ENCODE results near the gene SPOP. TPM values are rescaled to one million over a fixed set of nuclear protein-coding genes. Genes with fewer than 3 reads are reported as not detected.

Gene SPOP
- total and polyA plus RNA-seq, 9 of the 15 experiments (the other 6 are each of a cell fraction or from before 2014, with no cell fraction given) = 34.2 to 65.9 (median 39.7) TPM

DNA sequence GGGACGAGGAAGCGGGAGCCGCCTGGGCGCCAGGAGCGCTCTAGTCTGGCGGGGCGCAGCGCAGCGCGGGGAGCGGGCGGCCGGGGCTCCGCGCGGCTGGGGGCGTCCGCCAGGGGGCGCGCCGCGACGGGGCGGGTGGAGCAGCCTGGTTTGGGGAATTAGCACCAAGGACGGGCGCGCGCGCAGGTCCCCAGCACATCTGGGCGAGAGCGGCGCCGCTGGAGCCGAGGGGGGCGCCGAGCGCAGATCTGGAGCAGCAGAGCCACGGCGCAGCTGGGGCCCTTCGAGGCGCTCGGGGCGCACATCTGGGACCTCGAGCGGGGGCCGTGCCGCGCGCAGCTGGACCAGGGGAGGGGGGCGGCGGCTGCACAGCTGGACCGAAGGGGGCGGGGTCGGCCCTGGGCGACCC is 102.2 kb downstream of the SPOP start, which contains the start of gene NXPH3 (continued):
- TF ChIP-seq TAF1 (IDR thresholded peaks at IDR 0.05; ENCODE audit: control insufficient read depth, extremely low read depth, insufficient read depth, low read length, severe bottlenecking) = no peak
- no peak for TF ChIP-seq TAF7 (tag; IDR thresholded peaks at IDR 0.05)
- no peak for TF ChIP-seq ZNF79 (CRISPR knock-in tag; IDR thresholded peaks at IDR 0.05; ENCODE audit: low read depth)
- no peak for TF ChIP-seq RFX5 (IDR thresholded peaks at IDR 0.05; ENCODE audit: low read depth, low read length)
- no peak for TF ChIP-seq HNRNPL (IDR thresholded peaks at IDR 0.05; ENCODE audit: low read depth, low read length)
- TF ChIP-seq NFRKB (IDR thresholded peaks at IDR 0.05; ENCODE audit: low read depth) = no peak
- no peak for TF ChIP-seq POU5F1 (IDR thresholded peaks at IDR 0.05; ENCODE audit: borderline replicate concordance, low read depth, low read length, partially characterized antibody)
- TF ChIP-seq ZKSCAN8 (CRISPR knock-in tag; IDR thresholded peaks at IDR 0.05) = no peak
- no peak for TF ChIP-seq ZNF224 (CRISPR knock-in tag; IDR thresholded peaks at IDR 0.05)
- TF ChIP-seq TBP (optimal IDR thresholded peaks at IDR 0.05; ENCODE audit: low read depth, low read length) = no peak
- TF ChIP-seq, protein P1, sequence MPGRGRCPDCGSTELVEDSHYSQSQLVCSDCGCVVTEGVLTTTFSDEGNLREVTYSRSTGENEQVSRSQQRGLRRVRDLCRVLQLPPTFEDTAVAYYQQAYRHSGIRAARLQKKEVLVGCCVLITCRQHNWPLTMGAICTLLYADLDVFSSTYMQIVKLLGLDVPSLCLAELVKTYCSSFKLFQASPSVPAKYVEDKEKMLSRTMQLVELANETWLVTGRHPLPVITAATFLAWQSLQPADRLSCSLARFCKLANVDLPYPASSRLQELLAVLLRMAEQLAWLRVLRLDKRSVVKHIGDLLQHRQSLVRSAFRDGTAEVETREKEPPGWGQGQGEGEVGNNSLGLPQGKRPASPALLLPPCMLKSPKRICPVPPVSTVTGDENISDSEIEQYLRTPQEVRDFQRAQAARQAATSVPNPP (IDR thresholded peaks at IDR 0.05; ENCODE audit: borderline replicate concordance, insufficient read depth, insufficient read length) = no peak
- TF ChIP-seq, protein P2, sequence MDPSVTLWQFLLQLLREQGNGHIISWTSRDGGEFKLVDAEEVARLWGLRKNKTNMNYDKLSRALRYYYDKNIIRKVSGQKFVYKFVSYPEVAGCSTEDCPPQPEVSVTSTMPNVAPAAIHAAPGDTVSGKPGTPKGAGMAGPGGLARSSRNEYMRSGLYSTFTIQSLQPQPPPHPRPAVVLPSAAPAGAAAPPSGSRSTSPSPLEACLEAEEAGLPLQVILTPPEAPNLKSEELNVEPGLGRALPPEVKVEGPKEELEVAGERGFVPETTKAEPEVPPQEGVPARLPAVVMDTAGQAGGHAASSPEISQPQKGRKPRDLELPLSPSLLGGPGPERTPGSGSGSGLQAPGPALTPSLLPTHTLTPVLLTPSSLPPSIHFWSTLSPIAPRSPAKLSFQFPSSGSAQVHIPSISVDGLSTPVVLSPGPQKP (CRISPR knock-in tag; IDR thresholded peaks at IDR 0.05) = no peak
- TF ChIP-seq, protein P3, sequence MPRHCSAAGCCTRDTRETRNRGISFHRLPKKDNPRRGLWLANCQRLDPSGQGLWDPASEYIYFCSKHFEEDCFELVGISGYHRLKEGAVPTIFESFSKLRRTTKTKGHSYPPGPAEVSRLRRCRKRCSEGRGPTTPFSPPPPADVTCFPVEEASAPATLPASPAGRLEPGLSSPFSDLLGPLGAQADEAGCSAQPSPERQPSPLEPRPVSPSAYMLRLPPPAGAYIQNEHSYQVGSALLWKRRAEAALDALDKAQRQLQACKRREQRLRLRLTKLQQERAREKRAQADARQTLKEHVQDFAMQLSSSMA (CRISPR knock-in tag; IDR thresholded peaks at IDR 0.05) = no peak
- TF ChIP-seq, protein P4, sequence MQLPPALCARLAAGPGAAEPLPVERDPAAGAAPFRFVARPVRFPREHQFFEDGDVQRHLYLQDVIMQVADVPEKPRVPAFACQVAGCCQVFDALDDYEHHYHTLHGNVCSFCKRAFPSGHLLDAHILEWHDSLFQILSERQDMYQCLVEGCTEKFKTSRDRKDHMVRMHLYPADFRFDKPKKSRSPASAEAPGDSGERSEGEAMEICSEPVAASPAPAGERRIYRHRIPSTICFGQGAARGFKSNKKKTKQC (CRISPR knock-in tag; IDR thresholded peaks at IDR 0.05) = 0 out of 2 replicates have a peak, but pooled peaks have one; percentile 31
- TF ChIP-seq ZNF41 (CRISPR knock-in tag; conservative IDR thresholded peaks at IDR 0.05) = no peak
- TF ChIP-seq PRPF4 (IDR thresholded peaks at IDR 0.05; ENCODE audit: insufficient read depth, low read depth, low read length, poor library complexity, severe bottlenecking) = no peak
- TF ChIP-seq POLR3G (IDR thresholded peaks at IDR 0.05; ENCODE audit: extremely low read depth, insufficient read length, insufficient replicate concordance) = no peak
- TF ChIP-seq SFPQ (IDR thresholded peaks at IDR 0.05; ENCODE audit: low read depth, low read length) = no peak
- TF ChIP-seq MTA3 (IDR thresholded peaks at IDR 0.05; ENCODE audit: borderline replicate concordance) = peak; percentile 53; the same call in 1 of the 2 replicates
- no peak for TF ChIP-seq SRSF7 (optimal IDR thresholded peaks at IDR 0.05; ENCODE audit: low read depth, low read length)
- peak; percentile 34 for TF ChIP-seq PCBP1 (IDR thresholded peaks at IDR 0.05; ENCODE audit: low read depth, low read length, poor library complexity, severe bottlenecking)
- TF ChIP-seq TAF9B (IDR thresholded peaks at IDR 0.05; ENCODE audit: partially characterized antibody) = no peak
- TF ChIP-seq RBM22 (IDR thresholded peaks at IDR 0.05; ENCODE audit: low read depth, low read length, poor library complexity, severe bottlenecking) = no peak
- no peak for TF ChIP-seq SPI1 (IDR thresholded peaks at IDR 0.05; ENCODE audit: borderline replicate concordance, low read depth, low read length)
